Panc1 (cell line): ENCODE results near the gene ZNF609.

Experiments used
- CTCF ChIP-seq: fragments of 450-650 bp; IDR thresholded peaks from 2 replicates; pipeline ENCODE4 v1.5.1; 2017; ENCODE audit warnings: mild to moderate bottlenecking
- POLR2AphosphoS5 ChIP-seq: IDR thresholded peaks from 2 replicates; pipeline ENCODE4 v1.6.1; 2012; ENCODE audit warnings: mild to moderate bottlenecking, low read depth, low read length, moderate library complexity

- TF ChIP-seq CTCF (no peak), POLR2AphosphoS5 (no peak)
Measured at GRCh38 chr15:64694816-64695215, 234.4 kb downstream of the ZNF609 start.
